VCaP (cell line): ENCODE data around the gene COA5.

Source experiments
- H3K27ac ChIP-seq: fragments of 450-650 bp; 2 replicates; pipeline ENCODE4 v1.5.1; 2017
- CTCF ChIP-seq: fragments of 450-650 bp; conservative IDR thresholded peaks from 2 replicates; pipeline ENCODE4 v1.5.1; 2017; ENCODE audit warnings: mild to moderate bottlenecking, moderate library complexity

COA5 gene

DNA sequence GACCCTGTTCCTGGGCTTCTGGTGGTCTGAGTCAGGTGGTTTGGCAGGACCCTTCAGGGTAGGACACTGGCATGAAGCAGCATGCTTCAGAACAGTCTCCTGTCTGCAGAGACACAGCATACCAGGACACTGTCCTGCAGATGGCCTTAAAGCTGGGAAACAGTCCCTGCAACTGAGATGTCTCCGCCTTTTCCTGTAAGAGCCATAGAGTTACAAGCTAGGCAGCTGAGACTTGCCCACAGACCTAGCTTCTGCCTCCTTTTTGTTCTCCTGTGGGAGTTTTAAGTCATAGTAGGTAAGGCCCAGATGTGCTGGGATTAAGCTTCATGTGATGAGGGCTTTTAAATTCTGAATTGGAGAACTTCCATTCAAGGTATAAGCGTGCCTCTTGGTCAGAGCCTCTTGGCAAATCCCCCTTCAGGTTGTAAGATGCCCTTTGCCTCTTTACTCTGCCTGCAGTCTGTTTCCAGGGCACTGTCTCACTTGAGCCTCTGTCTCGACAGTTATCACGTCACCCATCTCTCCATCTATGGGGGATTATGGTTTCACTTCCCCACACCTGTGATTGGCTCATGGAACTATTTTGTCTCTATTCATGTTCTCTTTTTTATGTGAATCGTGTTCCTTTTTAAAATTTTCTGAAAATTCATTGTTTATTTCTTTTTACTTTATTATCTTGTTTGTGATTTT is 51.8 kb downstream of the COA5 start:
- TF ChIP-seq CTCF, result no peak
- no peak overlapping the region for H3K27ac ChIP-seq

- no peak for TF ChIP-seq CTCF
- H3K27ac ChIP-seq, result no peak overlapping the region
Observed at GRCh38 chr2:98555696-98556095, 52.6 kb downstream of the COA5 start.

- H3K27ac ChIP-seq, result no peak overlapping the region
- TF ChIP-seq CTCF, result no peak
Observed at GRCh38 chr2:98554116-98554861, 54.0 kb downstream of the COA5 start.

DNA sequence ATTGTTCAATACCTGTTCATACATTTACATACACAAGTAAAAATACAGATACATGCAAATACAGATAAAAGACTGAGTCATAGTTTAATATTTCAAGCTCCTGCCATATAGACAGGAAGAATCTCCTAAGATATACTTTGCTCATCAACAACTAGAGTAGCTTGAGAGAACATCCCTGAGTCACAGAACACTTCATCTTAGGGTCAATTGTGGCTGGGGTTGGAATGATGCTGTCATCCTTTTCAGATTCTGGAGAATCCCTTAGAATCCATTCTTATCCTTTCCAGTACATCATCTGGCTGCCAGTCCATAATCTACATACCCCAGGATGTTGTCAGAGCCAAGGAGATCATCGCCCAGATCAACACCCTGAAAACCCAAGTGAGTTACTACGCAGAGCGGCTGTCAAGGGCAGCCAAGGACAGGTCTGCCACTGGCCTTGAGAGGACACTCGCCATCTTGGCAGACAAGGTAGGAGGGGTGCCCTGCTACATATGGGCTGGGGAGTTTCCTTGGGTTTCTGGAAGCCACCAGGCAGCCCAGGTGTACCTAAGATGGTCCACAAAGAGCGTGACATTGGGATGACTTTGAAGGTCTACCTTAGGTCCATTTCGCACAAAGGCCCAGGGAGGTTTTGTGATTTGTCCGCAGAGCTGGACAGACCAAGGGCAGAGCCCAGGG is 55.7 kb downstream of the COA5 start:
- H3K27ac ChIP-seq, result no peak overlapping the region
- no peak for TF ChIP-seq CTCF

GRCh38 chr2:98551316-98551715 is 57.0 kb downstream of the COA5 start:
- no peak for TF ChIP-seq CTCF
- H3K27ac ChIP-seq, result no peak overlapping the region

GRCh38 chr2:98550165-98550564 is 58.1 kb downstream of the COA5 start:
- no peak for TF ChIP-seq CTCF
- no peak overlapping the region for H3K27ac ChIP-seq
